ENCODE results near the gene PSMD3. TPM values are rescaled to one million over a fixed set of nuclear protein-coding genes. Genes with fewer than 3 reads are reported as not detected.
"Not testable (repeated sequence)": the region's sequence is repeated elsewhere in the genome, so short reads cannot be mapped to it uniquely, and the experiment has no call there.

Gene PSMD3
- total RNA-seq, 4 donors from 2014 or later, result 58.1 to 117 (median 84.0) TPM

- H3K4me3 ChIP-seq, result no peak overlapping the region
- no peaks in the 10 kb centered on the region for H3K9me3 ChIP-seq
- H3K27me3 ChIP-seq, result no peaks in the 10 kb centered on the region
- intact Hi-C loops (cut with DNase I), result no loop called here
- 93% methylated on average over 7 of the region's 7 CpGs for WGBS
- H3K27ac ChIP-seq (replicated peaks in 1 of 4), result no peak overlapping the region
- DNase-seq (ENCODE audit: extremely low spot score), result no peak
- peaks cover 0 to 16% (median 4%) of the 10 kb centered on the region in 4 donors for H3K4me1 ChIP-seq
- peaks cover 20 to 40% (median 35%) of the 10 kb centered on the region in 4 donors for H3K36me3 ChIP-seq
- TF ChIP-seq EP300 (IDR thresholded peaks at IDR 0.05) (no peak), CTCF (IDR thresholded peaks at IDR 0.05) (no peak), POLR2AphosphoS5 (IDR thresholded peaks at IDR 0.05) (no peak), POLR2A (IDR thresholded peaks at IDR 0.05; ENCODE audit: low read depth) (no peak)
Measured at GRCh38 chr17:40000161-40000560, 19.6 kb downstream of the PSMD3 start.

DNA sequence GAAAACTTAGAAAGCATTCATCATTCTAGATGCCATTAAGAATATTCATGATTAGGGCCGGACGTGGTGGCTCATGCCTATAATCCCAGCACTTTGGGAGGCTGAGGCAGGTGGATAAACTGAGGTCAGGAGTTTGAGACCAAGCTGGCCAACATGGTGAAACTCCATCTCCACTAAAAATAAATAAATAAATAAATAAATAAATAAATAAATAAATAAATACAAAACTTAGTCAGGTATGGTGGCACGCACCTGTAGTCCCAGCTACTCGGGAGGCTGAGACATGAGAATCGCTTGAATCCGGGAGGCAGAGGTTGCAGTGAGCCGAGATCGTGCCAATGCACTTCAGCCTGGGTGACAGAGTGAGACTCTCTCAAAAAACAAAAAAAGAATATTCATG is 20.7 kb downstream of the PSMD3 start:
- H3K9me3 ChIP-seq; H3K27ac ChIP-seq (replicated peaks in 1 of 4); intact Hi-C loops (cut with DNase I); DNase-seq (ENCODE audit: extremely low spot score); H3K27me3 ChIP-seq; H3K4me3 ChIP-seq: not testable (repeated sequence)
- Histone ChIP-seq H3K4me1 (peaks cover 0 to 13% (median 4%) of the 10 kb centered on the region in 4 donors), H3K36me3 (peaks cover 9 to 28% (median 23%) of the 10 kb centered on the region in 4 donors)
- WGBS, result 91% methylated on average over 8 of the region's 8 CpGs

DNA sequence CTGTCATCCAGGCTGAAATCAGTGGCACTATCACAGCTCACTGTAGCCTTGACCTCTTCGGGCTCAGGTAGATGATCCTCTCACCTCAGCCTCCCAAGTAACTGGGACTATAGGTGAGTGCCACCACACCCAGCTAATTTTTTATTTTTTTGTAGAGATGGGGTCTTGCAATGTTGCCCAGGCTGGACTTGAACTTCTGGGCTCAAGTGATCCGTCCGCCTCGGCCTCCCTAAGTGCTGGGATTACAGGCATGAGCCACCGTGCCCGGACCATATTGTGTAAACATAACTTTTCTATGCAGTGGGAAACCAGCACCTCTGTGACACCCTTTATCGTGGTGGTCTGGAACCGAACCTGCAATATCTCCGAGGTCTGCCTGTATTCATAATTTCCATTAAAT is 23.5 kb downstream of the PSMD3 start:
- Histone ChIP-seq H3K27ac (replicated peaks in 1 of 4) (no peak overlapping the region), H3K9me3 (no peaks in the 10 kb centered on the region), H3K4me3 (no peak overlapping the region), H3K4me1 (no peaks in the 10 kb centered on the region), H3K27me3 (no peaks in the 10 kb centered on the region), H3K36me3 (peaks cover 0 to under 1% (median 0%) of the 10 kb centered on the region in 4 donors)
- TF ChIP-seq EP300 (IDR thresholded peaks at IDR 0.05) (no peak), POLR2AphosphoS5 (IDR thresholded peaks at IDR 0.05) (no peak), CTCF (IDR thresholded peaks at IDR 0.05) (no peak), POLR2A (IDR thresholded peaks at IDR 0.05; ENCODE audit: low read depth) (no peak)
- intact Hi-C loops (cut with DNase I), result no loop called here
- DNase-seq (ENCODE audit: extremely low spot score), result no peak
- 86% methylated on average over 9 of the region's 9 CpGs for WGBS

GRCh38 chr17:40004712-40005111 is 24.1 kb downstream of the PSMD3 start:
- intact Hi-C loops (cut with DNase I), result no loop called here
- WGBS, result 96% methylated on average over 7 of the region's 7 CpGs
- Histone ChIP-seq H3K27me3 (no peaks in the 10 kb centered on the region), H3K27ac (replicated peaks in 1 of 4) (no peak overlapping the region), H3K4me3 (no peak overlapping the region), H3K4me1 (no peaks in the 10 kb centered on the region), H3K36me3 (no peaks in the 10 kb centered on the region), H3K9me3 (no peaks in the 10 kb centered on the region)
- TF ChIP-seq EP300 (IDR thresholded peaks at IDR 0.05) (no peak), POLR2A (IDR thresholded peaks at IDR 0.05; ENCODE audit: low read depth) (no peak), POLR2AphosphoS5 (IDR thresholded peaks at IDR 0.05) (no peak), CTCF (IDR thresholded peaks at IDR 0.05) (no peak)
- no peak for DNase-seq (ENCODE audit: extremely low spot score)

DNA sequence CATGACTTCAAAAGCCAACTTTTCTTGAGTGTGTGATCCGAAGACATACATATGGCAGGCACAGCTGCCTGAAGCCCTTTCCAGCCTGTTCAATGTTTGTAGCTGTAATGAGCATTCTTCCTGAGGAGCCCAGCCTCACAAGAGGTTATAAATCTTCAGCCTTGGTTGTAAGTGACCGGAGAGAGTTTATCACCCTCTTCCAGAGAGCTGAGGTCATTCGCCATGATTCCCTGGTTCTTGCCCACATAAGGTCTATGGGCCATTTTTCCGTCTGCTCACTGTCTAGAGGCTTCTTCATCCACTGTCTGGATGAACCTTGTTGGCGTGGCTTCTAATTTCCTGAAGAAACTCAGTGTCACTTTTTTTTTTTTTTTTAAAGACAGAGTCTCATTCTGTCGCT is 24.9 kb downstream of the PSMD3 start:
- 88% methylated on average over 6 of the region's 6 CpGs for WGBS
- Histone ChIP-seq H3K9me3 (no peaks in the 10 kb centered on the region), H3K4me1 (no peaks in the 10 kb centered on the region), H3K27me3 (no peaks in the 10 kb centered on the region), H3K4me3 (no peak overlapping the region), H3K27ac (replicated peaks in 1 of 4) (no peak overlapping the region), H3K36me3 (no peaks in the 10 kb centered on the region)
- TF ChIP-seq CTCF (IDR thresholded peaks at IDR 0.05), result no peak
- TF ChIP-seq EP300 (IDR thresholded peaks at IDR 0.05), result no peak
- TF ChIP-seq POLR2A (IDR thresholded peaks at IDR 0.05; ENCODE audit: low read depth), result no peak
- no peak for TF ChIP-seq POLR2AphosphoS5 (IDR thresholded peaks at IDR 0.05)
- DNase-seq (ENCODE audit: extremely low spot score), result no peak
- intact Hi-C loops (cut with DNase I), result no loop called here

GRCh38 chr17:40010946-40011500 is 30.4 kb downstream of the PSMD3 start:
- WGBS, result 95% methylated on average over 19 of the region's 38 CpGs

DNA sequence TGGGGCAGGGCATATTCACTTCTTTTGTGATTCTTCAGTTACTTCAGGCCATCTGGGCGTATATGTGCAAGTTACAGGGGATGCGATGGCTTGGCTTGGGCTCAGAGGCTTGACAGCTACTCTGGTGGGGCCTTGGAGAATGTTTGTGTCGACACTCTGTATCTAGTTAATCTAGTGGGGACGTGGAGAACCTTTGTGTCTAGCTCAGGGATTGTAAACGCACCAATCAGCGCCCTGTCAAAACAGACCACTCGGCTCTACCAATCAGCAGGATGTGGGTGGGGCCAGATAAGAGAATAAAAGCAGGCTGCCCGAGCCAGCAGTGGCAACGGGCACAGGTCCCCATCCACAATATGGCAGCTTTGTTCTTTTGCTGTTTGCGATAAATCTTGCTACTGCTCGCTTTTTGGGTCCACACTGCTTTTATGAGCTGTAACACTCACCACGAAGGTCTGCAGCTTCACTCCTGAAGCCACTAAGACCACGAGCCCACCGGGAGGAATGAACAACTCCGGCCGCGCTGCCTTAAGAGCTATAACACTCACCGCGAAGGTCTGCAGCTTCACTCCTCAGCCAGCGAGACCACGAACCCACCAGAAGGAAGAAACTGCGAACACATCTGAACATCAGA is 31.5 kb downstream of the PSMD3 start:
- 79% methylated on average over 22 of the region's 22 CpGs for WGBS
- H3K27me3 ChIP-seq; H3K36me3 ChIP-seq; H3K9me3 ChIP-seq; H3K27ac ChIP-seq (replicated peaks in 1 of 4); DNase-seq (ENCODE audit: extremely low spot score); intact Hi-C loops (cut with DNase I); H3K4me3 ChIP-seq: not testable (repeated sequence)
- peaks cover 19 to 35% (median 28%) of the 10 kb centered on the region in 4 donors for H3K4me1 ChIP-seq

More at GRCh38 chr17:40010946-40011500, 30.4 kb downstream of the PSMD3 start:
- H3K4me1 ChIP-seq, result peaks cover 14 to 29% (median 25%) of the 10 kb centered on the region in 4 donors
- DNase-seq (ENCODE audit: extremely low spot score); H3K27ac ChIP-seq (replicated peaks in 1 of 4); H3K36me3 ChIP-seq; H3K27me3 ChIP-seq; H3K9me3 ChIP-seq; intact Hi-C loops (cut with DNase I); H3K4me3 ChIP-seq: not testable (repeated sequence)

Data from esophagus muscularis mucosa (tissue), 4 donors.